ENCODE results near the gene NSUN3. TPM values are rescaled to one million over a fixed set of nuclear protein-coding genes. Genes with fewer than 3 reads are reported as not detected.

NSUN3 gene
- total and polyA plus RNA-seq, 9 donors = 7.1 to 14.9 (median 11.7) TPM

GRCh38 chr3:94121161-94121560 is 58.3 kb downstream of the NSUN3 start:
- Histone ChIP-seq H3K9me3 (no peaks in the 10 kb centered on the region), H3K4me3 (no peak overlapping the region), H3K27me3 (no peaks in the 10 kb centered on the region), H3K36me3 (no peaks in the 10 kb centered on the region), H3K4me1 (ENCODE audit: insufficient read depth) (no peaks in the 10 kb centered on the region), H3K27ac (no peak overlapping the region)
- 86 to 98% (median 94%) methylated on average over 2 of the region's 2 CpGs for WGBS, 3 donors
- no peak for TF ChIP-seq POLR2A (IDR thresholded peaks at IDR 0.05)
- TF ChIP-seq EP300 (IDR thresholded peaks at IDR 0.05) = no peak
- no peak for TF ChIP-seq CTCF (IDR thresholded peaks at IDR 0.05)
- intact Hi-C loops (cut with DNase I) = no loop called here
- no peak for DNase-seq

GRCh38 chr3:94127115-94127514 is 64.3 kb downstream of the NSUN3 start:
- WGBS, 3 donors = 42 to 65% (median 53%) methylated on average over 2 of the region's 2 CpGs
- Histone ChIP-seq H3K27me3 (no peaks in the 10 kb centered on the region), H3K4me1 (ENCODE audit: insufficient read depth) (no peaks in the 10 kb centered on the region), H3K4me3 (no peak overlapping the region), H3K27ac (no peak overlapping the region), H3K9me3 (no peaks in the 10 kb centered on the region), H3K36me3 (no peaks in the 10 kb centered on the region)
- DNase-seq = no peak
- intact Hi-C loops (cut with DNase I) = no loop called here
- TF ChIP-seq EP300 (IDR thresholded peaks at IDR 0.05) (no peak), CTCF (IDR thresholded peaks at IDR 0.05) (no peak), POLR2A (IDR thresholded peaks at IDR 0.05) (no peak)

GRCh38 chr3:94130690-94131089 is 67.8 kb downstream of the NSUN3 start:
- Histone ChIP-seq H3K4me1 (ENCODE audit: insufficient read depth) (no peaks in the 10 kb centered on the region), H3K36me3 (no peaks in the 10 kb centered on the region), H3K27ac (no peak overlapping the region), H3K9me3 (no peaks in the 10 kb centered on the region), H3K4me3 (no peak overlapping the region), H3K27me3 (no peaks in the 10 kb centered on the region)
- TF ChIP-seq POLR2A (IDR thresholded peaks at IDR 0.05) = no peak
- no peak for TF ChIP-seq CTCF (IDR thresholded peaks at IDR 0.05)
- no peak for TF ChIP-seq EP300 (IDR thresholded peaks at IDR 0.05)
- 90 to 92% (median 90%) methylated on average over 2 of the region's 2 CpGs for WGBS, 3 donors
- DNase-seq = no peak
- intact Hi-C loops (cut with DNase I) = no loop called here

- WGBS, 3 donors = 28 to 39% (median 33%) methylated on average over 1 of the region's 1 CpG
- Histone ChIP-seq H3K27me3 (no peaks in the 10 kb centered on the region), H3K9me3 (no peaks in the 10 kb centered on the region), H3K36me3 (no peaks in the 10 kb centered on the region), H3K4me3 (no peak overlapping the region), H3K4me1 (ENCODE audit: insufficient read depth) (no peaks in the 10 kb centered on the region), H3K27ac (no peak overlapping the region)
- TF ChIP-seq CTCF (IDR thresholded peaks at IDR 0.05) (no peak), POLR2A (IDR thresholded peaks at IDR 0.05) (no peak), EP300 (IDR thresholded peaks at IDR 0.05) (no peak)
- intact Hi-C loops (cut with DNase I) = no loop called here
- DNase-seq = no peak
These were observed 69.9 kb downstream of the NSUN3 start for GRCh38 chr3:94132777-94133176.

- intact Hi-C loops (cut with DNase I) = no loop called here
- DNase-seq = no peak
- Histone ChIP-seq H3K36me3 (no peaks in the 10 kb centered on the region), H3K27ac (no peak overlapping the region), H3K9me3 (no peaks in the 10 kb centered on the region), H3K4me1 (ENCODE audit: insufficient read depth) (no peaks in the 10 kb centered on the region), H3K27me3 (no peaks in the 10 kb centered on the region), H3K4me3 (no peak overlapping the region)
- no peak for TF ChIP-seq POLR2A (IDR thresholded peaks at IDR 0.05)
- TF ChIP-seq CTCF (IDR thresholded peaks at IDR 0.05) = no peak
- no peak for TF ChIP-seq EP300 (IDR thresholded peaks at IDR 0.05)
- 49 to 62% (median 52%) methylated on average over 1 of the region's 1 CpG for WGBS, 3 donors
These were observed 73.3 kb downstream of the NSUN3 start for GRCh38 chr3:94136133-94136532.
